ENCODE data around the gene LYRM2.
"Not testable (repeated sequence)": the region's sequence is repeated elsewhere in the genome, so short reads cannot be mapped to it uniquely, and the experiment has no call there.

The LYRM2 gene

GRCh38 chr6:89637960-89638319, 607 bp downstream of the LYRM2 start:
- peak overlapping the region; percentile 74 for H3K9ac ChIP-seq (ENCODE audit: low read length)
- H3K4me2 ChIP-seq (ENCODE audit: low read length): peak overlapping the region; percentile 64
- no peaks in the 10 kb centered on the region for H3K27me3 ChIP-seq (ENCODE audit: low read depth, low read length)
- H3K27ac ChIP-seq (ENCODE audit: low read length): peak overlapping the region; percentile 88
- H2AFZ ChIP-seq (ENCODE audit: low read depth, low read length): peak overlapping the region; percentile 72; the same call in 1 of the 2 replicates
- TF ChIP-seq EZH2phosphoT487 (IDR thresholded peaks at IDR 0.05; ENCODE audit: low read depth) (no peak), CTCF (IDR thresholded peaks at IDR 0.05; ENCODE audit: low read depth, low read length) (no peak)
- H3K79me2 ChIP-seq (ENCODE audit: low read length): peaks cover 10% of the 10 kb centered on the region
- peak overlapping the region; percentile 80 for H3K4me3 ChIP-seq (ENCODE audit: low read length)
- H4K20me1 ChIP-seq (ENCODE audit: insufficient read depth, low read length): no peaks in the 10 kb centered on the region
- H3K4me1 ChIP-seq (ENCODE audit: low read length): peaks cover 9% of the 10 kb centered on the region; the same call in 1 of the 2 replicates
- no peaks in the 10 kb centered on the region for H3K36me3 ChIP-seq (replicated peaks; ENCODE audit: low read depth, low read length)
- no peaks in the 10 kb centered on the region for H3K9me3 ChIP-seq (ENCODE audit: insufficient read depth, low read length)

DNA sequence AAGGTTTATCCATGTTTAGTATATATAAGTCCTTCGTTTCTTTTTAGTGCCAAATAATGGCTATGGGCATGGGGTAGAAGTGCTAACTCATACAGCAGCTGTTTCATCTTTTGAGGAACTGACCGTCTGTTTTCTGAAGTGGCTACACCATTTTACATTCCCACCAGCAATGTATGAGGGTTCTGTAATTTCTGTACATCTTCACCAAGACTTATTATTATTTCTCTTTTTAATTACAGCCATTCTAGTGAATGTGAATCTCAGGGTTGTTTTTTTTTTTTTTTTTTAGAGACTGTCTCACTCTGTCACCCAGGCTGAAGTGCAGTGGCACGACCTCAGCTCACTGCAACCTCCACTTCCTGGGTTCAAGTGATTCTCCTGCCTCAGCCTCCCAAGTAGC, 2.1 kb downstream of the LYRM2 start:
- H2AFZ ChIP-seq (ENCODE audit: low read depth, low read length); H4K20me1 ChIP-seq (ENCODE audit: insufficient read depth, low read length); H3K36me3 ChIP-seq (replicated peaks; ENCODE audit: low read depth, low read length); H3K4me3 ChIP-seq (ENCODE audit: low read length); H3K9ac ChIP-seq (ENCODE audit: low read length); H3K27me3 ChIP-seq (ENCODE audit: low read depth, low read length); H3K9me3 ChIP-seq (ENCODE audit: insufficient read depth, low read length); H3K27ac ChIP-seq (ENCODE audit: low read length); H3K4me2 ChIP-seq (ENCODE audit: low read length); H3K4me1 ChIP-seq (ENCODE audit: low read length); H3K79me2 ChIP-seq (ENCODE audit: low read length): not testable (repeated sequence)

DNA sequence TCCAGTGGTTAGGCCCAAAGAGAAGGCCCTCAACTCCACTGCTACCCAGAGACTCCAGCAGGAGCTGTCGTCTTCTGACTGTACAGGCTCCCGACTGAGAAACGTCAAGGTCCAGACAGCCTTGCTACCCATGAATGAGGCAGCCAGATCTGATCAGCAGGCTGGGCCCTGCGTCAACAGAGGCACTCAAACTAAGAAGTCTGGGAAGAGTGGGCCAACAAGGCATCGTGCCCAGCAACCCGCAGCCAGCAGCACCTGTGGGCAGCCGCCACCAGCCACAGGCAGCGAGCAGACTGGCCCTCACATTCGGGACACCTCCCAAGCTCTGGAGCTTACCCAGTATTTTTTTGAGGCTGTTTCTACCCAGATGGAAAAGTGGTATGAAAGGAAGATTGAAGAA, 8.1 kb downstream of the LYRM2 start:
- Histone ChIP-seq H3K4me3 (ENCODE audit: low read length) (no peak overlapping the region), H2AFZ (ENCODE audit: low read depth, low read length) (no peak overlapping the region), H3K27ac (ENCODE audit: low read length) (no peak overlapping the region), H4K20me1 (ENCODE audit: insufficient read depth, low read length) (no peaks in the 10 kb centered on the region), H3K4me1 (ENCODE audit: low read length) (no peaks in the 10 kb centered on the region), H3K27me3 (ENCODE audit: low read depth, low read length) (no peaks in the 10 kb centered on the region), H3K9ac (ENCODE audit: low read length) (no peak overlapping the region), H3K9me3 (ENCODE audit: insufficient read depth, low read length) (no peaks in the 10 kb centered on the region), H3K4me2 (ENCODE audit: low read length) (no peak overlapping the region), H3K79me2 (ENCODE audit: low read length) (no peaks in the 10 kb centered on the region), H3K36me3 (replicated peaks; ENCODE audit: low read depth, low read length) (no peaks in the 10 kb centered on the region)
- TF ChIP-seq EZH2phosphoT487 (IDR thresholded peaks at IDR 0.05; ENCODE audit: low read depth) (no peak), CTCF (IDR thresholded peaks at IDR 0.05; ENCODE audit: low read depth, low read length) (no peak)

- H4K20me1 ChIP-seq (ENCODE audit: insufficient read depth, low read length): no peaks in the 10 kb centered on the region
- H2AFZ ChIP-seq (ENCODE audit: low read depth, low read length): no peak overlapping the region
- no peak overlapping the region for H3K9ac ChIP-seq (ENCODE audit: low read length)
- H3K79me2 ChIP-seq (ENCODE audit: low read length): no peaks in the 10 kb centered on the region
- no peaks in the 10 kb centered on the region for H3K9me3 ChIP-seq (ENCODE audit: insufficient read depth, low read length)
- no peak for TF ChIP-seq CTCF (IDR thresholded peaks at IDR 0.05; ENCODE audit: low read depth, low read length)
- TF ChIP-seq EZH2phosphoT487 (IDR thresholded peaks at IDR 0.05; ENCODE audit: low read depth): no peak
- no peak overlapping the region for H3K27ac ChIP-seq (ENCODE audit: low read length)
- H3K4me3 ChIP-seq (ENCODE audit: low read length): no peak overlapping the region
- H3K4me1 ChIP-seq (ENCODE audit: low read length): peaks cover 4% of the 10 kb centered on the region; the same call in 1 of the 2 replicates
- H3K4me2 ChIP-seq (ENCODE audit: low read length): no peak overlapping the region
- no peaks in the 10 kb centered on the region for H3K36me3 ChIP-seq (replicated peaks; ENCODE audit: low read depth, low read length)
- no peaks in the 10 kb centered on the region for H3K27me3 ChIP-seq (ENCODE audit: low read depth, low read length)
Observed at GRCh38 chr6:89623749-89624148, 14.8 kb downstream of the LYRM2 start.

- no peaks in the 10 kb centered on the region for H3K9me3 ChIP-seq (ENCODE audit: insufficient read depth, low read length)
- H3K4me2 ChIP-seq (ENCODE audit: low read length): no peak overlapping the region
- no peaks in the 10 kb centered on the region for H4K20me1 ChIP-seq (ENCODE audit: insufficient read depth, low read length)
- H3K79me2 ChIP-seq (ENCODE audit: low read length): no peaks in the 10 kb centered on the region
- H3K36me3 ChIP-seq (replicated peaks; ENCODE audit: low read depth, low read length): no peaks in the 10 kb centered on the region
- no peak overlapping the region for H3K4me3 ChIP-seq (ENCODE audit: low read length)
- peaks cover 4% of the 10 kb centered on the region; the same call in 1 of the 2 replicates for H3K4me1 ChIP-seq (ENCODE audit: low read length)
- H3K27me3 ChIP-seq (ENCODE audit: low read depth, low read length): no peaks in the 10 kb centered on the region
- no peak overlapping the region for H2AFZ ChIP-seq (ENCODE audit: low read depth, low read length)
- no peak overlapping the region for H3K9ac ChIP-seq (ENCODE audit: low read length)
- no peak overlapping the region for H3K27ac ChIP-seq (ENCODE audit: low read length)
- TF ChIP-seq CTCF (IDR thresholded peaks at IDR 0.05; ENCODE audit: low read depth, low read length) (no peak), EZH2phosphoT487 (IDR thresholded peaks at IDR 0.05; ENCODE audit: low read depth) (no peak)
Observed at GRCh38 chr6:89619567-89619966, 19.0 kb downstream of the LYRM2 start.
